ENCODE results near the gene KRTAP4-7. TPM values are rescaled to one million over a fixed set of nuclear protein-coding genes. Genes with fewer than 3 reads are reported as not detected.
A peak's percentile ranks its signal among the peaks of the same experiment; 100 is the strongest.
"Not testable (repeated sequence)": the region's sequence is repeated elsewhere in the genome, so short reads cannot be mapped to it uniquely, and the experiment has no call there.

Gene KRTAP4-7
- total RNA-seq, 1 experiment from 2014 or later: not detected

DNA sequence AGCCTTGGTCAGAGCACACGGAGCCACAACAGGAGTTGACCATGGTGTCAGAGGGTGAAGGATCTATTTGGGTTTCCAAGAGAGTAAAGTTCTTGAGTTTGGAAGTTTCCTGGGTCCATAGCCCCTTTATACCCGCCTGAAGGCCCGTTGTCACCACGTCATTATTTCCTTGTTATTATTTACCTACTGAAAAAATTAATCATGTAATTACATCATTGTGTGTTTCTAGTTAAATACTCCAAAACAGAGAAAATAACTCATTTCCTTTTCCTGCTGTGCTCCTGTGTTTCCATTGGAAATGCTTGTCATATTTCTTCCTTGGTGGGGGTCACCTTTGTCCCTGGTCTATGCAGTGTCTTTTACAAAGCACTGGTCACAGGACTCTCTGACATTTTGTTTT, 14.1 kb downstream of the KRTAP4-7 start, which contains the start of gene KRTAP4-8:
Gene KRTAP4-8 (minus strand): TSS at position 101 of the 400 bp plus-strand sequence. CDS start 58 bp downstream, at position 43.
- Histone ChIP-seq H3K9me3 (ENCODE audit: low read length) (no peaks in the 10 kb centered on the region), H3K27me3 (ENCODE audit: low read length) (no peaks in the 10 kb centered on the region), H3K4me3 (ENCODE audit: low read length) (no peak within 1 kb of the TSS), H3K4me1 (ENCODE audit: insufficient read depth, low read length) (peaks cover 31% of the 10 kb centered on the region), H3K9me2 (replicated peaks; ENCODE audit: low read length) (no peaks in the 10 kb centered on the region), H3K9ac (ENCODE audit: low read length) (no peak within 1 kb of the TSS), H2AFZ (ENCODE audit: low read length) (peak within 1 kb of the TSS; percentile 65; the same call in 1 of the 2 replicates), H3K4me2 (ENCODE audit: low read length) (peak within 1 kb of the TSS; percentile 44), H3F3A (ENCODE audit: low read length, unreplicated experiment) (no peaks in the 10 kb centered on the region), H3K36me3 (ENCODE audit: low read depth, low read length) (no peaks in the 10 kb centered on the region), H4K20me1 (ENCODE audit: low read length) (no peaks in the 10 kb centered on the region), H3K79me2 (ENCODE audit: low read length) (0 out of 2 replicates have a peak, but pooled peaks cover 5% of the 10 kb centered on the region), H3K27ac (ENCODE audit: low read length) (peak within 1 kb of the TSS; percentile 49)
- intact Hi-C loops (cut with micrococcal nuclease): no loop called here
- DNase-seq (no peak), ATAC-seq (no peak)
- TF ChIP-seq EZH2phosphoT487 (IDR thresholded peaks at IDR 0.05; ENCODE audit: borderline replicate concordance, low read length) (no peak), EZH2 (IDR thresholded peaks at IDR 0.05; ENCODE audit: low read length, unreplicated experiment) (no peak)
- TF ChIP-seq, protein P1, sequence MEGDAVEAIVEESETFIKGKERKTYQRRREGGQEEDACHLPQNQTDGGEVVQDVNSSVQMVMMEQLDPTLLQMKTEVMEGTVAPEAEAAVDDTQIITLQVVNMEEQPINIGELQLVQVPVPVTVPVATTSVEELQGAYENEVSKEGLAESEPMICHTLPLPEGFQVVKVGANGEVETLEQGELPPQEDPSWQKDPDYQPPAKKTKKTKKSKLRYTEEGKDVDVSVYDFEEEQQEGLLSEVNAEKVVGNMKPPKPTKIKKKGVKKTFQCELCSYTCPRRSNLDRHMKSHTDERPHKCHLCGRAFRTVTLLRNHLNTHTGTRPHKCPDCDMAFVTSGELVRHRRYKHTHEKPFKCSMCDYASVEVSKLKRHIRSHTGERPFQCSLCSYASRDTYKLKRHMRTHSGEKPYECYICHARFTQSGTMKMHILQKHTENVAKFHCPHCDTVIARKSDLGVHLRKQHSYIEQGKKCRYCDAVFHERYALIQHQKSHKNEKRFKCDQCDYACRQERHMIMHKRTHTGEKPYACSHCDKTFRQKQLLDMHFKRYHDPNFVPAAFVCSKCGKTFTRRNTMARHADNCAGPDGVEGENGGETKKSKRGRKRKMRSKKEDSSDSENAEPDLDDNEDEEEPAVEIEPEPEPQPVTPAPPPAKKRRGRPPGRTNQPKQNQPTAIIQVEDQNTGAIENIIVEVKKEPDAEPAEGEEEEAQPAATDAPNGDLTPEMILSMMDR (conservative IDR thresholded peaks at IDR 0.05; ENCODE audit: low read depth, low read length): no peak
- CTCF ChIA-PET: no interaction called here
- POLR2A ChIA-PET (ENCODE audit: unreplicated experiment): no interaction called here
- no TSS peak for BruUV-seq (replicated peaks)

DNA sequence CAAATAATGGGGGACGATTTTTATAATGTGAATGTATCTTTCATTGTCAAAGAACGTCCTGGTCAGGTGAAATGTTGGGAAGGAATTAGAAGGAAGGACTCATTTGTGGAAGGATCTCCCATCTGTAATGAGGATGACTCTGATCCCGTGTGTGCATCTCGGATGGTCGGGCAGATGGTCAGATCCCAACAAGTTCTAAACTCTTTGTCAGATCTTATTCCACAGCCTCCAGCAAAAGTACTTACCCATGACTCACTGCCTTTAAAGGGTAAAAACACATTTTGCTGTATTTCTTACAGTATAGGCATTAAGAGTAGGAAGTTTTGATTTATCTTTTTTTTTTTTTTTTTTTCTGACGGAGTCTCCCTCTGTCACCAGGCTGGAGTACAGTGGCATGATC, 14.5 kb downstream of the KRTAP4-7 start:
- intact Hi-C loops (cut with micrococcal nuclease): no loop called here
- no TSS peak for BruUV-seq (replicated peaks)
- Histone ChIP-seq H3F3A (ENCODE audit: low read length, unreplicated experiment) (no peaks in the 10 kb centered on the region), H3K9ac (ENCODE audit: low read length) (no peak overlapping the region), H3K4me1 (ENCODE audit: insufficient read depth, low read length) (peaks cover 33% of the 10 kb centered on the region), H3K4me2 (ENCODE audit: low read length) (peak overlapping the region; percentile 44), H3K27ac (ENCODE audit: low read length) (peak overlapping the region; percentile 49), H3K9me2 (replicated peaks; ENCODE audit: low read length) (no peaks in the 10 kb centered on the region), H2AFZ (ENCODE audit: low read length) (peak overlapping the region; percentile 65; the same call in 1 of the 2 replicates), H3K4me3 (ENCODE audit: low read length) (no peak overlapping the region), H3K79me2 (ENCODE audit: low read length) (0 out of 2 replicates have a peak, but pooled peaks cover 5% of the 10 kb centered on the region), H3K27me3 (ENCODE audit: low read length) (no peaks in the 10 kb centered on the region), H3K9me3 (ENCODE audit: low read length) (no peaks in the 10 kb centered on the region), H3K36me3 (ENCODE audit: low read depth, low read length) (no peaks in the 10 kb centered on the region), H4K20me1 (ENCODE audit: low read length) (no peaks in the 10 kb centered on the region)
- ATAC-seq (peak; percentile 16; the same call in 1 of the 2 replicates), DNase-seq (peak; percentile 57)
- ChIA-PET CTCF (no interaction called here), POLR2A (ENCODE audit: unreplicated experiment) (no interaction called here)
- TF ChIP-seq EZH2phosphoT487 (IDR thresholded peaks at IDR 0.05; ENCODE audit: borderline replicate concordance, low read length): no peak
- TF ChIP-seq EZH2 (IDR thresholded peaks at IDR 0.05; ENCODE audit: low read length, unreplicated experiment): no peak
- TF ChIP-seq, protein P1 (conservative IDR thresholded peaks at IDR 0.05; ENCODE audit: low read depth, low read length): no peak

DNA sequence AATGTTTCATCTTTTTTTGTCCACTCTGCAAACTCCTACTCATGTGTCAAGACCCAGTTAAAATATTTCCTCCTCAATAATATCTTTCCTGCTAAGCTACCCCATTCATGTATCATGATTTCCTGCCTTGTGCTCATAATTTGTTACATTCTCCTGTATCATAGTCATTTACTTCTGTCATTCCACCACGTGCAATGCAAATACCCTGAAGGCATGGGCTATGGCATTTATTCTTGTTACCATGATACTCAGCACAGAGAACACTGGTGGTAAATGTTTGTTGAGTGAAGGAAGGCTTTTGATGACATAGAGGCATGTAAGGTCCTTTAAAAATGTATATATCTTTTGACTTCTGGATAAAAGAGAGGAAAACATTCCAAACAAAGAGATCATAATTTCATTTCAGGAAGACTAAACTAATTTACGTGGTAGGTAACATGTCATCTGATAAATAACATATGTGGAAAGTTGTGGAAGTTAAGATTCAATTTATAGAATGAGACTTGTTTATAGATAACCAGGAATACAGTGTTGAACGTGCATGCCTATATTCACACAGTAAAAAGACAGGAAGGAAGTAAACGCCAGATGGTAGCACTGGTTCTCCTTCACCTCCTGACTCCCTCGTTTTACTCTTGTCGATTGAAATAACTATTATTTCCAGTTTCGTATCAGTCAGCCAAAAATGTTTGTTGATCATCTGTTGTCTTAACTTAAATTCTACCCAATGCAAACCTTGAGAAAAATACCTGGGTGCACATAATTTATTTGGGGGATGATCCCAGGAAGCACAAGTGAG, 15.9 kb downstream of the KRTAP4-7 start:
- H3K79me2 ChIP-seq (ENCODE audit: low read length); intact Hi-C loops (cut with micrococcal nuclease); H3K27me3 ChIP-seq (ENCODE audit: low read length); CTCF ChIA-PET; BruUV-seq (replicated peaks); H2AFZ ChIP-seq (ENCODE audit: low read length); H3F3A ChIP-seq (ENCODE audit: low read length, unreplicated experiment); H4K20me1 ChIP-seq (ENCODE audit: low read length); H3K9ac ChIP-seq (ENCODE audit: low read length); POLR2A ChIA-PET (ENCODE audit: unreplicated experiment); H3K36me3 ChIP-seq (ENCODE audit: low read depth, low read length); H3K9me2 ChIP-seq (replicated peaks; ENCODE audit: low read length); H3K9me3 ChIP-seq (ENCODE audit: low read length); H3K4me3 ChIP-seq (ENCODE audit: low read length): not testable (repeated sequence)
- peaks cover 44% of the 10 kb centered on the region for H3K4me1 ChIP-seq (ENCODE audit: insufficient read depth, low read length)
- peak; percentile 97 for DNase-seq
- ATAC-seq: peak; percentile 71
- H3K4me2 ChIP-seq (ENCODE audit: low read length): peak overlapping the region; percentile 7
- peak overlapping the region; percentile 73 for H3K27ac ChIP-seq (ENCODE audit: low read length)

Data from PC-3 (cell line).